ENCODE results near the gene KCNQ1.

Gene KCNQ1

DNA sequence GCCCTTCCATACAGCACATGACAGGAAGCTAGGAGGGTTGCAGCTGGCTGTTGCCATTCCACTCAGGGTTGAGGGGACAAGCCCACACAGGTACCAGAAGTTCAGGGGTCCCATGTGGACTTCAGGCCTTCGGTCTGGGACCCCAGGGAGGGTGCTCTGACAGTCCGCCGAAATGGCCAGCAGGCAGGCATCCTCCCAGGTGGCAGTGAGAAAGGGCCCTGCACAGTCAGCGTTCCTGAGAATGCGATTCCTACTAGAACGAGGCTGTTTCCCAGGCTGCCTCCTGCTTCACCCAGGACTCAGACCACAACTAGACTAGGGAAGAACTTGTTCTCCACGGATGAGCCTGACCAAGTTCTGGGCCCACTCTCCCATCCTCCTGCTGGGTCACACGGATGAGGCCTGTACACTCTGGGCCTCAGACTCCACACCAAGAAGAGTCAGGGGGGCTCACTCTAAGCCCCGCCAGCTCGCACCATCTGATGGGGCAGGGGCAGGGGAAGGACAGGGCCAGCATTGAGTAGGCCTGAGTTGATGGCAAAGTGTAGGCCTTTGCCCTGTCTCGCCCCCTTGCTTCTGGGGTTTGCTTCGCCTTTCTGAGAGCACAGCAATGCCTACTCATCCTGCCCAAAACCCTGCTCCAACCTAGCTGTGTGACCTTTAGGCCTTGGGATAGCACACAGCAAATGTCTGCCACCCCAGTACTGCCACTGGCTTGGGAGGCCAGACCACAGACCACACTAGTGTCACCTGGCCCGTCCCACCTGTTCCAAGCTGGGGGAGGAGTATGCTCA, 241.0 kb downstream of the KCNQ1 start:
- no peak for DNase-seq (ENCODE audit: low read depth)

DNA sequence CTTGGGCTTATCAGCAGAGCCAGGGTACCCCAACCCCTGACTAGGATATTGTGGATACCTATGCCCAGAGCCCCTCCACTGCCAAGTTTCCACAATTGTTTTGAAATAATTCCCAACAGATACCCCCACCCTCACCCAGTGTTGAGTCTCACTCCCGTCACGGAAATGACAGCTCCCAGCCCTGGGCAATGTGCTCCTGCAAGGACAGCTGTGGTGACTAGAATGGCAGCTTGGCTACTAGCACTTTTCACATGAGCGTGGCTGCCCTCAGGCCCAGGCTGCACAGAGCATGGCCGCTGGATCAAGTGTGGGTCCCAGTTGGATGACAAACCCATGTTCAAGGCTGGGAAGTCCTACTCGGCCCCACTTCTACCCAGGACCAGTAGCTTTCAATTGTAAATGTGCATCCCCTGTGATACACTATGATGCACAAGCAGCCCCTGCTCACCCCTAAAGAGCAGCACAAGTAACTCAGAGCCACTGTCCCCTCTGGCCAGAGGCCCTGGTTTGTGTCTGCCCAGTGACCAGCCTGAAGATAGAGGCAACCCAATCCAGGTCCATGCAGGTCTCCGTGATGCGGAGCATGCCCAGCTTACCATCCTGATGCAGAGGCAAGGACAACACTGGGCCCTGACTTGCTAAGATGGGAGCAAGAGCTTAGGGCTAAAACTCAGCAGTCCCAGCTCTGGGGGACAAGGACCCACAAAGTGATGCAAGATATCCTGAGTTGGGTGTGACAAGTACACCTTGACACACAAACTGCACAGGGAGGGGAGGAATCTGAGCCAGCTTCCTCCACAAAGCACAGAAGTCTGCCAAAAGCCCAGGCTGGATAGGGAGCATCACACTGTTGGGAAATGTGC, 241.8 kb downstream of the KCNQ1 start:
- no peak for DNase-seq (ENCODE audit: low read depth)

GRCh38 chr11:2687223-2687530, 242.4 kb downstream of the KCNQ1 start:
- DNase-seq (ENCODE audit: low read depth): no peak

GRCh38 chr11:2687782-2688191, 243.0 kb downstream of the KCNQ1 start:
- no peak for DNase-seq (ENCODE audit: low read depth)

- DNase-seq (ENCODE audit: low read depth): no peak
Observed at GRCh38 chr11:2688381-2689231, 243.8 kb downstream of the KCNQ1 start.

DNA sequence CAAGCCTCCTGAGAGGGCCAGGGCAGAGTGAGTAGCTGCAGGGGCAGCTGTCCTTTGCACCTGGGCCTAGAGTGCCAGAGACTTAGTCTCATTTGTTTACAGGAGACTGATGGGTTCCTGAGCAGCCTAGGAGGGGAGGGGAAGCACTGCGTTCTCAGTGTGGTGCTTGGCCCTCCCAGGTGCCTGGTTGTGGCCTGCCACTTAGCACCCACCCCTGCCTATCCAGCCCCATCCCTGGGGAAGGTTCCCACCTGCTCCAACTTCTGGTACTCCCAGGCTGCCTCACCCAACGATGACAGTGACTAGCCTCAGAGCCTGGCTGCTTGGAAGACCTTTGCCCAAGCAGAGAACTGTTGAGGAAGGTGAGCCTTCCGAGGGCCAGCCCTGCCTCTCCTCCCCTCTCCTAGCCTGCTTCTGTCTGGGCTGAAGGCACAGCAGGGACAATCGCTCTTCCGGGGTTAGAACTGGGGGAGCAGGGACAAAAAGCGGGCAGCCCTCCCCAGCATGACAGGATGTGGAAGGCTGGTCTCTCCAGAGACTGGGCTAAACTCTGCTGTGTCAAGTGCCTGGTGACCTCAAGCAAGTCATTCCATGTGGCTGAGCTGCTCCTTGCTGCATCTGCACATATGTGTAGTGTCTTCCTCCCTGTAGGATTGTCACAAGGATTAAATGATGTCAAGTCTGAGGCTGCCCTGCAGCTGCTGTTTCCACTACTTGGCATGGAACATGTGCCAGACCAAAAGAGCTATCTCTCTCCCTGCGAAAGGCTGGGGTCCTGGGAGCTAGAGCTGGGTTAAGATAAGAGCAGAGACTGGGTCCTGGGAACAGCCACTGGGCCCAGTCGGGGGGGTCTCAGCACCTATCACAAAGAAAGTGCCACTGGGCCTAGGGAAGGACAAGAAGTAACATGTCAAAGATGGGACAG, 245.1 kb downstream of the KCNQ1 start:
- no peak for DNase-seq (ENCODE audit: low read depth)

DNA sequence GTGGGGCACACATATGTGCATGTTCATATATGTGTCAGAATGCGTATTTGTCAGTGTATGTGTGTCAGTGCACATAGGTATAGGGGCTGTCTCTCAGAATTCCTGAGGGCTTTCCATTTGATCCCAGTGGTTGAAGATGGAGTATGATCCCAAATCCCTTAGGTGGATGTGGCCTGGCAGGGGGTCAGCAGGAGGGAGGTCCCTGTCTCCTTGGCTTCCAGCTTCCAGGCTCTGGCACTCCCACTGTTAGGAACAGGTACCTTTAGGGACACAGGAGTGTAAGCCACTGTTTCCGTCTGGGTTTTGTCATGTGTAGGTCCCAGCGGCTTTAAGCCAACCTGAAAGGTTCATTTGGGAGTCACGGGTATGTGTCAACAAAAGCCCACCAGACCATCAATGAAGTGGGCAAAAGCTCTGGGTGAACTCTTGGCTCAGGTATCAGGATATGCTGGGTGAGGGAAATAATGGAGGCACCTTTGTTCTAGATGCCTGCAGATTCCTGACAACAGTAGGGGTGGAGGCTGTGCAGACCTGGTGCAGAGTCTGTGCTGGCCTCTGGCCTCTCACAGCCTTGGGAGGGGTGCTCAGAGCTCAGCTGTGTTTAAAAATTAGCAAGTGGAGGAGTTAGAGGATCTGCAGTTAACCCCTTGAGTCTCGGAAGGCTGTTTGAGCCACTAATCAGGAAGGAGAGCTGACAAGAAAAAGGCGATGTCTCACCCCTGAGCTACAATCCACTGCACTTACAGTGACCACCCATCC, 246.0 kb downstream of the KCNQ1 start:
- no peak for DNase-seq (ENCODE audit: low read depth)

GRCh38 chr11:2691355-2691761, 246.6 kb downstream of the KCNQ1 start:
- DNase-seq (ENCODE audit: low read depth): no peak

GRCh38 chr11:2691991-2692875, 247.4 kb downstream of the KCNQ1 start:
- no peak for DNase-seq (ENCODE audit: low read depth)

DNA sequence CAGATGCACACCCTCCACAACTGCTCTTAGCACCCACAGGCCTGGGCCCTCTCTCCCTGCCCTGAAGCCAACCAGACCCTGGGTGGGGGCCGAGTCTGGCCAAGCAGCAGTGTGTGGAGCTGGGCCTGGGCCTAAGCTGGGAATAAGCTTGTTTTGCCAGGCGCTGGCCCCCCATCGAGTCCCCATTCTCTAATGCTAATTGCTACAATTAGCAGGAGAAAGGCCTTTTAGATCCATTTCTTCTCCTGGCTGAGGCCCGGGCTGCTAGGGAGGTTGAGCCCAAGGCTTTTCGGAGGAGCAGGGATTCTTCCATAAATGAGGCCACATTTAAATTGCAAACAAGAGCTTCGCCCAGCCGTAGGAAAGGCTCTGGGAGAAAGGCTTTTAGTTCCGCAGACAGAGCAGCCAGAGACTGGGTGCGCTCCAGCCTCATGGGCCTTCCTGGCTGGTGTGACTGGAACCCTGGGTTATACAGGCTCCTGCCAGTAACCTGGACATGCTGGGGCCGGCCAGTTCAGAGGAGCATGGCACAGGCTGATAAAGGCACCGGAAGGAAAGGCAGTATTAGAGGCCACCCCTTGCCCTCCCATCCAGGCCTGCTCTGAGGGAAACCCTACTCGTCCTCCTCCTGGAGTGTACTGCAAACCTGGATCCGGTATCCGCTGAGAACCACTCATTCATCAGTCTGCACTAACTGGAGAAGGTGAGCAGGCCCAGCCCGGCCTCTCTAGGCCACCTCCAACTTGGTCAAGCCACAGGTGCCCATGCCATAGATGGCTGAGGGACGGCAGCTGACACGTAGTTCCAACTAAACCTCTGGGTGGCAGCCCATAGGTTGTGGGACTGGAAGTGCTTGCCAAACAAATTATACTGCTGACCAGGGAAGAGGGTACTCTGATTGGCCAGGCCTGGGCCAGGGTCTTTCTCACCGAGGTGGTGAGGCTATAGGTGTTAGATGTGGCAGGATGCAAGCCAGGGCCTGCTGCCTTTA, 248.8 kb downstream of the KCNQ1 start:
- no peak for DNase-seq (ENCODE audit: low read depth)

- no peak for DNase-seq (ENCODE audit: low read depth)
Observed at GRCh38 chr11:2694495-2694894, 249.7 kb downstream of the KCNQ1 start.

- no peak for DNase-seq (ENCODE audit: low read depth)
Observed at GRCh38 chr11:2694995-2695939, 250.5 kb downstream of the KCNQ1 start.

DNA sequence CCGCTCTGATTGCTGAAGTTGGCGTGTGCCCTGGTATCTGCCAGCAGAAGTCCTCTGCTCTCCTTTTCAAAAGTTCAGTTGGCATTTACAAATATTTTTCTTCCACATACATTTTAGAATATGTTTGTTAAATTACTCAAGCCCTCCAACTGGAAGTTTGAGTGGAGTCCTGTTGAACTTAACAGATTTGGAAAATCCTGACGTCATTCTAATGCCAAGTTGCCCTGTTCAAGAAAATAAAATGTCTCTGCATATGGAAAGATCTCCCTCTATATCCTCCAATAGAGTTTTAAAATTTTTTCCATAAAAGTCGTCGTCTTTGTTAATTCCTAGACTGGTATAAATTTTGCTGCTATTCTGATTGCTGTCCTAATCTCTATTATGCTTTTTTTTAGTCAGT, 251.6 kb downstream of the KCNQ1 start:
- no peak for DNase-seq (ENCODE audit: low read depth)

GRCh38 chr11:2697866-2698265, 253.1 kb downstream of the KCNQ1 start:
- DNase-seq (ENCODE audit: low read depth): no peak

DNA sequence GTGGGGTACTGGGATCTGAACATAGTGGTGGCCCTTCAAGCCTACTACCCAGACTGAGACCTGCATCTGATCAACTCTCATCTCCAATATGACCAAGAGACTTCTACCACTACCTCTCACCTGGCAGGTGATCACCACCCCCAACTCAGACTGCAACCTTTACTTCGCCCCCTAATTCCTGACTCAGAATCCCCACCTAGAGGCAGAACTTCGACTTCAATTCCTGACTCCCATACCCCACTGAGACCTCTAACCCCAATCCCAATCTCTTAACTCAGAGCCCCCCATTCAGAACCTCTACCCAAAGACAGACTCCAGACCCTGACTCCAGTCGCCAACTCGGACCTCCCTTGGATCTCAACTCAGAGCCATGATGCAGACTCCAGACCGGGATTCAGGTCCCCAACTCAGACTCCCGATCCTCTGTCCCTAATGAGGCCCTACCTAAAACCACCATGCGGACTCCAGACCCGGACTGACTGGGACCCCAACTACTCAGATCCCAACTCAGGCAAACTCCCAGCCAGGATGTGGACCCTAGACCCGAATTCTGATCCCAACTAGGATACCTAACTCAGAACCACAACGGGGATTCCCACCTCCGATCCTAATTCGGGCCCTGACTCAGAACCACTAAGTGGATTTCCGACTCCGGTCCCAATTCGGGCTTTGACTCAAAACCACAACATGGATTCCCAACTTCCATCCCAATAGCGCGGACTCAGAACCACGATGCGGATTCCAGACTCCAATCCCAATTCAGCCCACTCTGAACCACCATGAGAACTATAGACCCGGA, 253.8 kb downstream of the KCNQ1 start:
- no peak for DNase-seq (ENCODE audit: low read depth)

- no peak for DNase-seq (ENCODE audit: low read depth)
Observed at GRCh38 chr11:2699185-2699530, 254.3 kb downstream of the KCNQ1 start.

All from HS-5 (cell line).